Right lobe of liver (tissue), 4 donors: ENCODE results near the gene P2RX3.

Source experiments
- CTCF ChIP-seq, 4 donors: fragments of 200-600 bp in 3 of 4; fragments of 450-650 bp in 1 of 4; IDR thresholded peaks; one replicate each; pipeline versions ENCODE4 v1.5.1 to v1.8.0; 2016 to 2022; ENCODE audit warnings: antibody characterized with exemption in 4 of 4, mild to moderate bottlenecking in 2 of 4
- POLR2A ChIP-seq: fragments of 450-650 bp; IDR thresholded peaks from one replicate; pipeline ENCODE4 v1.6.1; 2017; ENCODE audit warnings: antibody characterized with exemption, mild to moderate bottlenecking
- donor health status: DM: no; HTN: no; CAD: no.
- donor health status: DM: no; HTN: no; CAD: no.
- donor health status: DM: no; HTN: yes; CAD: no.

GRCh38 chr11:57386178-57386940 lies 48.2 kb downstream of the P2RX3 start:
- TF ChIP-seq POLR2A (no peak), CTCF (IDR thresholded peaks at IDR 0.05) (no peak)
